CD14-positive monocyte (primary cell): ENCODE results near the gene MT1A. TPM values are rescaled to one million over a fixed set of nuclear protein-coding genes. Genes with fewer than 3 reads are reported as not detected.

Source experiments
- DNase-seq, 3 donors: peaks; one replicate each; pipeline ENCODE4 v3.0.0-alpha.2; 2011 to 2022
- H2AFZ ChIP-seq: 2 replicates; pipeline ENCODE4 v1.6.0; 2012; ENCODE audit warnings: mild to moderate bottlenecking, low read depth, low read length, inconsistent platforms; ENCODE audit not compliant: insufficient read depth, poor library complexity, severe bottlenecking
- H3K27ac ChIP-seq, 2 donors: 1 replicate in 1 of 2; 2 replicates in 1 of 2; pipeline ENCODE4 v1.5.1; 2012 to 2013; ENCODE audit warnings: low read length in 2 of 2, control low read depth in 1 of 2, inconsistent platforms in 1 of 2, low read depth in 1 of 2, mild to moderate bottlenecking in 1 of 2
- H3K27me3 ChIP-seq, 2 donors: one replicate each; pipeline versions ENCODE4 v1.6.0 to v1.6.1; 2011 to 2013; ENCODE audit warnings: low read length in 2 of 2; ENCODE audit not compliant: control insufficient read depth in 2 of 2, insufficient read depth in 2 of 2
- H3K36me3 ChIP-seq, 2 donors: replicated peaks in 1 of 2; 1 replicate in 1 of 2; 2 replicates in 1 of 2; pipeline versions ENCODE4 v1.5.1 to v1.6.1; 2012 to 2013; ENCODE audit warnings: low read length in 2 of 2, control low read depth in 1 of 2, inconsistent platforms in 1 of 2, mild to moderate bottlenecking in 1 of 2; ENCODE audit not compliant: insufficient read depth in 2 of 2, control insufficient read depth in 1 of 2
- H3K4me1 ChIP-seq, 2 donors: 1 replicate in 1 of 2; 2 replicates in 1 of 2; pipeline versions ENCODE4 v1.5.1 to v1.6.1; 2012 to 2013; ENCODE audit warnings: low read length in 2 of 2, control low read depth in 1 of 2, inconsistent platforms in 1 of 2, mild to moderate bottlenecking in 1 of 2, moderate library complexity in 1 of 2; ENCODE audit not compliant: insufficient read depth in 2 of 2, control insufficient read depth in 1 of 2
- H3K4me2 ChIP-seq: replicated peaks from 2 replicates; pipeline ENCODE3; 2012; ENCODE audit warnings: low read length, moderate library complexity, mild to moderate bottlenecking; ENCODE audit not compliant: poor library complexity, severe bottlenecking; ENCODE audit errors: extremely low read depth
- H3K4me3 ChIP-seq, 3 experiments: fragments of 200-600 bp in 1 of 3; sonication (generic) in 1 of 3; replicated peaks in 1 of 3; 1 replicate in 2 of 3; 2 replicates in 1 of 3; pipeline ENCODE4 v1.5.1; 2011 to 2013; ENCODE audit warnings: low read length in 3 of 3, mild to moderate bottlenecking in 3 of 3, control low read depth in 2 of 3, low read depth in 2 of 3, inconsistent platforms in 1 of 3, moderate library complexity in 1 of 3
- H3K79me2 ChIP-seq: 2 replicates; pipeline ENCODE4 v1.6.0; 2012; ENCODE audit warnings: mild to moderate bottlenecking, control low read depth, inconsistent platforms, low read length, moderate library complexity; ENCODE audit not compliant: insufficient read depth
- H3K9ac ChIP-seq: 2 replicates; pipeline ENCODE4 v1.6.0; 2017; ENCODE audit warnings: low read length, mild to moderate bottlenecking; ENCODE audit not compliant: insufficient read depth, poor library complexity, severe bottlenecking
- H3K9me3 ChIP-seq, 2 donors: replicated peaks in 1 of 2; 1 replicate in 1 of 2; 2 replicates in 1 of 2; pipeline versions ENCODE4 v1.5.1 to v1.6.1; 2012 to 2013; ENCODE audit warnings: low read length in 2 of 2, control low read depth in 1 of 2; ENCODE audit not compliant: control insufficient read depth in 1 of 2, insufficient read depth in 1 of 2
- H4K20me1 ChIP-seq: 2 replicates; pipeline ENCODE4 v1.6.0; 2012; ENCODE audit warnings: mild to moderate bottlenecking, low read length, control low read depth, moderate library complexity; ENCODE audit not compliant: insufficient read depth
- H3K27ac Mint-ChIP-seq, 7 donors: one replicate each; pipeline ENCODE4 v1.8.0; 2020; ENCODE audit warnings: mild to moderate bottlenecking in 7 of 7, mixed read lengths in 7 of 7, moderate library complexity in 6 of 7, inconsistent platforms in 2 of 7
- H3K27me3 Mint-ChIP-seq, 3 donors: one replicate each; pipeline ENCODE4 v1.8.0; 2021 to 2022; ENCODE audit warnings: low read depth in 3 of 3, mild to moderate bottlenecking in 3 of 3, mixed read lengths in 3 of 3, moderate library complexity in 3 of 3, inconsistent platforms in 1 of 3
- H3K36me3 Mint-ChIP-seq, 2 donors: one replicate each; pipeline ENCODE4 v1.8.0; 2020; ENCODE audit warnings: mixed read lengths in 2 of 2, inconsistent platforms in 1 of 2, mild to moderate bottlenecking in 1 of 2
- H3K4me1 Mint-ChIP-seq: one replicate; pipeline ENCODE4 v1.8.0; 2020; ENCODE audit warnings: mild to moderate bottlenecking, mixed read lengths
- H3K4me3 Mint-ChIP-seq, 2 donors: one replicate each; pipeline ENCODE4 v1.8.0; 2020; ENCODE audit warnings: mild to moderate bottlenecking in 2 of 2, mixed read lengths in 2 of 2, moderate library complexity in 1 of 2
- H3K9me3 Mint-ChIP-seq, 7 donors: one replicate each; pipeline ENCODE4 v1.8.0; 2020 to 2022; ENCODE audit warnings: mixed read lengths in 7 of 7, mild to moderate bottlenecking in 6 of 7, moderate library complexity in 6 of 7, inconsistent platforms in 2 of 7
- CTCF ChIP-seq: fragments of 200-600 bp; IDR thresholded peaks from one replicate; pipeline ENCODE4 v1.8.0; 2022; ENCODE audit warnings: antibody characterized with exemption, mild to moderate bottlenecking
- WGBS: methylation state at CpG from one replicate; pipeline ENCODE4 v1.1.5; 2013; ENCODE audit warnings: missing lambda C conversion rate; ENCODE audit not compliant: insufficient coverage; 5-methylcytosine and 5-hydroxymethylcytosine counted together
- intact Hi-C, 2 donors: fragments of 100-400 bp; cut with micrococcal nuclease; formaldehyde crosslinking; loops; one replicate each; pipeline versions ENCODE4 v1.15.0 to v1.15.1; 2023
- polyA plus RNA-seq, 3 donors: library from polyadenylated mRNA; depleted of rRNA in 1 of 3; unstranded in 2 of 3; stranded (reverse) in 1 of 3; fragments of 300-500 nt in 2 of 3; fragments of >200 nt in 1 of 3; fragmentation: Illumina TruSeq in 2 of 3; gene quantifications; 1 replicate in 2 of 3; 2 replicates in 1 of 3; pipeline ENCODE4 v1.2.3, GENCODE V29; 2012 to 2021

Gene MT1A
- polyA plus RNA-seq, 3 donors = not detected

GRCh38 chr16:56684926-56685590, 46.6 kb downstream of the MT1A start:
- intact Hi-C loops = no loop called here
- Histone ChIP-seq H3K9ac (no peak overlapping the region), H3K4me3 (no peak overlapping the region), H3K9me3 (peaks cover 0 to 10% of the 10 kb centered on the region in 2 donors), H4K20me1 (no peaks in the 10 kb centered on the region), H3K79me2 (no peaks in the 10 kb centered on the region), H3K4me2 (no peak overlapping the region), H2AFZ (no peak overlapping the region), H3K36me3 (no peaks in the 10 kb centered on the region), H3K4me1 (peaks cover 15 to 19% of the 10 kb centered on the region in 2 donors), H3K27ac (no peak overlapping the region), H3K27me3 (no peaks in the 10 kb centered on the region)
- Mint-ChIP-seq H3K4me3 (no peak overlapping the region), H3K4me1 (peaks cover 24% of the 10 kb centered on the region), H3K36me3 (peaks cover 7 to 8% of the 10 kb centered on the region in 2 donors), H3K27ac (no peak overlapping the region), H3K27me3 (peaks cover 4 to 12% (median 8%) of the 10 kb centered on the region in 3 donors), H3K9me3 (peaks cover 5 to 20% (median 15%) of the 10 kb centered on the region in 7 donors)
- no peak for DNase-seq
- TF ChIP-seq CTCF = no peak
- WGBS = 95% methylated on average over 3 of the region's 4 CpGs

GRCh38 chr16:56686758-56687157, 48.3 kb downstream of the MT1A start:
- H3K9ac ChIP-seq = no peak overlapping the region
- H3K27me3 Mint-ChIP-seq = peaks cover 2 to 20% (median 6%) of the 10 kb centered on the region in 3 donors
- no peak overlapping the region for H3K4me3 Mint-ChIP-seq
- H3K9me3 Mint-ChIP-seq = peaks cover 5 to 23% (median 19%) of the 10 kb centered on the region in 7 donors
- H3K9me3 ChIP-seq = peaks cover 0 to 10% of the 10 kb centered on the region in 2 donors
- no peaks in the 10 kb centered on the region for H4K20me1 ChIP-seq
- DNase-seq = no peak
- WGBS = 88% methylated on average over 4 of the region's 7 CpGs
- H3K27ac ChIP-seq = no peak overlapping the region
- H3K36me3 ChIP-seq = no peaks in the 10 kb centered on the region
- H3K79me2 ChIP-seq = no peaks in the 10 kb centered on the region
- intact Hi-C loops = no loop called here
- no peak for TF ChIP-seq CTCF
- no peak overlapping the region for H3K4me2 ChIP-seq
- no peak overlapping the region for H3K4me3 ChIP-seq
- no peaks in the 10 kb centered on the region for H3K27me3 ChIP-seq
- H3K4me1 Mint-ChIP-seq = peaks cover 21% of the 10 kb centered on the region
- H3K27ac Mint-ChIP-seq = no peak overlapping the region
- H3K36me3 Mint-ChIP-seq = peaks cover 7 to 8% of the 10 kb centered on the region in 2 donors
- peaks cover 13 to 17% of the 10 kb centered on the region in 2 donors for H3K4me1 ChIP-seq
- no peak overlapping the region for H2AFZ ChIP-seq
